ENCODE measurements around the gene MORN5. TPM values are rescaled to one million over a fixed set of nuclear protein-coding genes. Genes with fewer than 3 reads are reported as not detected.

Gene MORN5
- total RNA-seq, 1 donor from 2014 or later, result not detected

- H3K9me3 Mint-ChIP-seq (ENCODE audit: unreplicated experiment), result no peaks in the 10 kb centered on the region
- no peaks in the 10 kb centered on the region for H3K36me3 Mint-ChIP-seq (ENCODE audit: unreplicated experiment)
- no peak for TF ChIP-seq CTCF (IDR thresholded peaks at IDR 0.05)
- H3K27me3 Mint-ChIP-seq (ENCODE audit: unreplicated experiment), result peaks cover 29% of the 10 kb centered on the region
- no peak overlapping the region for H3K27ac Mint-ChIP-seq (ENCODE audit: unreplicated experiment)
- no peak for DNase-seq (ENCODE audit: extremely low spot score, unreplicated experiment)
- H3K4me3 Mint-ChIP-seq (ENCODE audit: unreplicated experiment), result no peak overlapping the region
- H3K4me1 Mint-ChIP-seq (ENCODE audit: unreplicated experiment), result no peaks in the 10 kb centered on the region
These were observed 41.2 kb upstream of the MORN5 start for GRCh38 chr9:122118343-122119165.

GRCh38 chr9:122119166-122119521 is 40.6 kb upstream of the MORN5 start:
- Mint-ChIP-seq H3K27ac (ENCODE audit: unreplicated experiment) (no peak overlapping the region), H3K9me3 (ENCODE audit: unreplicated experiment) (no peaks in the 10 kb centered on the region), H3K4me1 (ENCODE audit: unreplicated experiment) (no peaks in the 10 kb centered on the region), H3K27me3 (ENCODE audit: unreplicated experiment) (peaks cover 28% of the 10 kb centered on the region), H3K4me3 (ENCODE audit: unreplicated experiment) (no peak overlapping the region), H3K36me3 (ENCODE audit: unreplicated experiment) (no peaks in the 10 kb centered on the region)
- TF ChIP-seq CTCF (IDR thresholded peaks at IDR 0.05), result no peak
- DNase-seq (ENCODE audit: extremely low spot score, unreplicated experiment), result no peak

- DNase-seq (ENCODE audit: extremely low spot score, unreplicated experiment), result no peak
- no peak for TF ChIP-seq CTCF (IDR thresholded peaks at IDR 0.05)
- no peak overlapping the region for H3K4me3 Mint-ChIP-seq (ENCODE audit: unreplicated experiment)
- H3K4me1 Mint-ChIP-seq (ENCODE audit: unreplicated experiment), result no peaks in the 10 kb centered on the region
- peaks cover 27% of the 10 kb centered on the region for H3K27me3 Mint-ChIP-seq (ENCODE audit: unreplicated experiment)
- no peak overlapping the region for H3K27ac Mint-ChIP-seq (ENCODE audit: unreplicated experiment)
- H3K36me3 Mint-ChIP-seq (ENCODE audit: unreplicated experiment), result no peaks in the 10 kb centered on the region
- no peaks in the 10 kb centered on the region for H3K9me3 Mint-ChIP-seq (ENCODE audit: unreplicated experiment)
These were observed 40.0 kb upstream of the MORN5 start for GRCh38 chr9:122119721-122120120.

GRCh38 chr9:122120316-122121071 is 39.2 kb upstream of the MORN5 start:
- TF ChIP-seq CTCF (IDR thresholded peaks at IDR 0.05), result no peak
- H3K4me3 Mint-ChIP-seq (ENCODE audit: unreplicated experiment), result no peak overlapping the region
- DNase-seq (ENCODE audit: extremely low spot score, unreplicated experiment), result no peak
- H3K27ac Mint-ChIP-seq (ENCODE audit: unreplicated experiment), result no peak overlapping the region
- no peaks in the 10 kb centered on the region for H3K9me3 Mint-ChIP-seq (ENCODE audit: unreplicated experiment)
- H3K36me3 Mint-ChIP-seq (ENCODE audit: unreplicated experiment), result no peaks in the 10 kb centered on the region
- peaks cover 20% of the 10 kb centered on the region for H3K27me3 Mint-ChIP-seq (ENCODE audit: unreplicated experiment)
- peaks cover 3% of the 10 kb centered on the region for H3K4me1 Mint-ChIP-seq (ENCODE audit: unreplicated experiment)

- no peaks in the 10 kb centered on the region for H3K9me3 Mint-ChIP-seq (ENCODE audit: unreplicated experiment)
- peaks cover 12% of the 10 kb centered on the region for H3K27me3 Mint-ChIP-seq (ENCODE audit: unreplicated experiment)
- no peaks in the 10 kb centered on the region for H3K36me3 Mint-ChIP-seq (ENCODE audit: unreplicated experiment)
- H3K4me3 Mint-ChIP-seq (ENCODE audit: unreplicated experiment), result no peak overlapping the region
- no peak for DNase-seq (ENCODE audit: extremely low spot score, unreplicated experiment)
- H3K27ac Mint-ChIP-seq (ENCODE audit: unreplicated experiment), result no peak overlapping the region
- H3K4me1 Mint-ChIP-seq (ENCODE audit: unreplicated experiment), result peaks cover 10% of the 10 kb centered on the region
- TF ChIP-seq CTCF (IDR thresholded peaks at IDR 0.05), result no peak
These were observed 38.3 kb upstream of the MORN5 start for GRCh38 chr9:122121391-122121790.

Data from osteocyte (in vitro differentiated cells).